IMR-90 (cell line): ENCODE results near the gene BTLA.
"Not testable (repeated sequence)": the region's sequence is repeated elsewhere in the genome, so short reads cannot be mapped to it uniquely, and the experiment has no call there.

Experiments used
- CHD1 ChIP-seq: IDR thresholded peaks from 2 replicates; pipeline ENCODE4 v1.6.1; 2012; ENCODE audit warnings: low read depth, low read length, improper control_type of control experiment
- MXI1 ChIP-seq: IDR thresholded peaks from 2 replicates; pipeline ENCODE4 v1.6.1; 2012; ENCODE audit warnings: low read depth, mild to moderate bottlenecking, low read length, moderate library complexity, borderline replicate concordance
- POLR2A ChIP-seq: IDR thresholded peaks from 2 replicates; pipeline ENCODE4 v1.6.1; 2012; ENCODE audit warnings: mild to moderate bottlenecking, low read depth, low read length
- RAD21 ChIP-seq: IDR thresholded peaks from 2 replicates; pipeline ENCODE4 v1.6.1; 2012; ENCODE audit warnings: low read length, improper control_type of control experiment
- TF ChIP-seq, protein P1 (sequence below): conservative IDR thresholded peaks from 2 replicates; pipeline ENCODE4 v1.5.1; 2012; ENCODE audit warnings: mild to moderate bottlenecking, low read depth, low read length, improper control_type of control experiment

DNA sequence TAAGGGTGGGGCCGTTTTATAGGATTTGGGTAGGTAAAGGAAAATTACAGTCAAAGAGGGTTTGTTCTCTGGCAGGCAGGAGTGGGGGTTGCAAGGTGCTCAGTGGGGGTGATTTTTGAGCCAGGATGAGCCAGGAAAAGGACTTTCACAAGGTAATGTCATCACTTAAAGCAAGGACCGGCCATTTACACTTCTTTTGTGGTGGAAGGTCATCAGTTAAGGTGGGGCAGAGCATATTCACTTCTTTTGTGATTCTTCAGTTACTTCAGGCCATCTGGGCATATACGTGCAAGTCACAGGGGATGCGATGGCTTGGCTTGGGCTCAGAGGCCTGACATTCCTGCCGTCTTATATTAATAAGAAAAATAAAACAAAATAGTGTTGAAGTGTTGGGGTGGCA, 80.7 kb downstream of the BTLA start:
- TF ChIP-seq MXI1, POLR2A, CHD1, RAD21: not testable (repeated sequence)
- TF ChIP-seq, protein P1, sequence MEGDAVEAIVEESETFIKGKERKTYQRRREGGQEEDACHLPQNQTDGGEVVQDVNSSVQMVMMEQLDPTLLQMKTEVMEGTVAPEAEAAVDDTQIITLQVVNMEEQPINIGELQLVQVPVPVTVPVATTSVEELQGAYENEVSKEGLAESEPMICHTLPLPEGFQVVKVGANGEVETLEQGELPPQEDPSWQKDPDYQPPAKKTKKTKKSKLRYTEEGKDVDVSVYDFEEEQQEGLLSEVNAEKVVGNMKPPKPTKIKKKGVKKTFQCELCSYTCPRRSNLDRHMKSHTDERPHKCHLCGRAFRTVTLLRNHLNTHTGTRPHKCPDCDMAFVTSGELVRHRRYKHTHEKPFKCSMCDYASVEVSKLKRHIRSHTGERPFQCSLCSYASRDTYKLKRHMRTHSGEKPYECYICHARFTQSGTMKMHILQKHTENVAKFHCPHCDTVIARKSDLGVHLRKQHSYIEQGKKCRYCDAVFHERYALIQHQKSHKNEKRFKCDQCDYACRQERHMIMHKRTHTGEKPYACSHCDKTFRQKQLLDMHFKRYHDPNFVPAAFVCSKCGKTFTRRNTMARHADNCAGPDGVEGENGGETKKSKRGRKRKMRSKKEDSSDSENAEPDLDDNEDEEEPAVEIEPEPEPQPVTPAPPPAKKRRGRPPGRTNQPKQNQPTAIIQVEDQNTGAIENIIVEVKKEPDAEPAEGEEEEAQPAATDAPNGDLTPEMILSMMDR: not testable (repeated sequence)
